Measurements from ENCODE around the gene CTSZ.

GRCh38 chr20:59043698-59044097 is 36.6 kb upstream of the CTSZ start:
- no peak for TF ChIP-seq EZH2 (IDR thresholded peaks at IDR 0.05; ENCODE audit: low read depth)
- TF ChIP-seq, protein P1, sequence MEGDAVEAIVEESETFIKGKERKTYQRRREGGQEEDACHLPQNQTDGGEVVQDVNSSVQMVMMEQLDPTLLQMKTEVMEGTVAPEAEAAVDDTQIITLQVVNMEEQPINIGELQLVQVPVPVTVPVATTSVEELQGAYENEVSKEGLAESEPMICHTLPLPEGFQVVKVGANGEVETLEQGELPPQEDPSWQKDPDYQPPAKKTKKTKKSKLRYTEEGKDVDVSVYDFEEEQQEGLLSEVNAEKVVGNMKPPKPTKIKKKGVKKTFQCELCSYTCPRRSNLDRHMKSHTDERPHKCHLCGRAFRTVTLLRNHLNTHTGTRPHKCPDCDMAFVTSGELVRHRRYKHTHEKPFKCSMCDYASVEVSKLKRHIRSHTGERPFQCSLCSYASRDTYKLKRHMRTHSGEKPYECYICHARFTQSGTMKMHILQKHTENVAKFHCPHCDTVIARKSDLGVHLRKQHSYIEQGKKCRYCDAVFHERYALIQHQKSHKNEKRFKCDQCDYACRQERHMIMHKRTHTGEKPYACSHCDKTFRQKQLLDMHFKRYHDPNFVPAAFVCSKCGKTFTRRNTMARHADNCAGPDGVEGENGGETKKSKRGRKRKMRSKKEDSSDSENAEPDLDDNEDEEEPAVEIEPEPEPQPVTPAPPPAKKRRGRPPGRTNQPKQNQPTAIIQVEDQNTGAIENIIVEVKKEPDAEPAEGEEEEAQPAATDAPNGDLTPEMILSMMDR (conservative IDR thresholded peaks at IDR 0.05), result no peak

Data from PC-9 (cell line).